ENCODE results near the gene TAF11L5. TPM values are rescaled to one million over a fixed set of nuclear protein-coding genes. Genes with fewer than 3 reads are reported as not detected.
"Not testable (repeated sequence)": the region's sequence is repeated elsewhere in the genome, so short reads cannot be mapped to it uniquely, and the experiment has no call there.

TAF11L5 gene
- total RNA-seq, 2 experiments from 2014 or later, result not detected

DNA sequence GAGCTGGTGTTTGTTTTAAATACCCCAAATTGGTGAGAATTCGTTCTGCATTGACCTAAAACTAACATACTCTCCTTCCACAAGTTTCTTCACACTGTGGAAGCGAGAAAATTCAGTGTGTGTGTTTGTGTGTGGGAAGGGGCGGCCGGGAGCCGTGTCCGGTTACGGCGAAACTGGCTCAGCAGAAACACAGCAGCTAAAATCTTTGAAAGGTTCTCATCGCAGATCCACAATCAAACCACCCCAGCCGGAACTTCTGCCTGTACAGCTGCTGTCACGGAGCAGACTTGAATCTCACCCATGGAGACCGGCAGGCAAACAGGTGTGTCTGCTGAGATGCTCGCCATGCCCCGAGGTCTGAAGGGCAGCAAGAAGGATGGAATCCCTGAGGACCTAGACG lies 7.0 kb upstream of the TAF11L5 start, which contains the start of gene TAF11L3:
TSS of gene TAF11L3 (plus strand) at position 301 of the 400 bp plus-strand sequence.
- H3K4me3 Mint-ChIP-seq, POLR2A ChIA-PET: not testable (repeated sequence)

GRCh38 chr5:17519508-17519907 lies 5.5 kb upstream of the TAF11L5 start:
- CTCF ChIA-PET, result not testable (repeated sequence)

More for the DNA sequence above, 7.0 kb upstream of the TAF11L5 start, which contains the start of gene TAF11L3:
- H3K4me1 Mint-ChIP-seq (ENCODE audit: low read depth); H3K27ac Mint-ChIP-seq; H3K9me3 Mint-ChIP-seq; CTCF ChIA-PET; H3K36me3 Mint-ChIP-seq; intact Hi-C loops (cut with micrococcal nuclease); H3K27me3 Mint-ChIP-seq; DNase-seq: not testable (repeated sequence)

DNA sequence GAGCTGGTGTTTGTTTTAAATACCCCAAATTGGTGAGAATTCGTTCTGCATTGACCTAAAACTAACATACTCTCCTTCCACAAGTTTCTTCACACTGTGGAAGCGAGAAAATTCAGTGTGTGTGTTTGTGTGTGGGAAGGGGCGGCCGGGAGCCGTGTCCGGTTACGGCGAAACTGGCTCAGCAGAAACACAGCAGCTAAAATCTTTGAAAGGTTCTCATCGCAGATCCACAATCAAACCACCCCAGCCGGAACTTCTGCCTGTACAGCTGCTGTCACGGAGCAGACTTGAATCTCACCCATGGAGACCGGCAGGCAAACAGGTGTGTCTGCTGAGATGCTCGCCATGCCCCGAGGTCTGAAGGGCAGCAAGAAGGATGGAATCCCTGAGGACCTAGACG lies 3.5 kb upstream of the TAF11L5 start, which contains the start of gene TAF11L4:
TSS of gene TAF11L4 (plus strand) at position 301 of the 400 bp plus-strand sequence.
- H3K9me3 Mint-ChIP-seq; H3K4me1 Mint-ChIP-seq (ENCODE audit: low read depth); H3K4me3 Mint-ChIP-seq; DNase-seq; intact Hi-C loops (cut with micrococcal nuclease); H3K36me3 Mint-ChIP-seq; H3K27me3 Mint-ChIP-seq; H3K27ac Mint-ChIP-seq; POLR2A ChIA-PET; CTCF ChIA-PET: not testable (repeated sequence)

More at GRCh38 chr5:17519508-17519907, 5.5 kb upstream of the TAF11L5 start:
- DNase-seq; H3K4me1 Mint-ChIP-seq (ENCODE audit: low read depth); H3K4me3 Mint-ChIP-seq; H3K9me3 Mint-ChIP-seq; POLR2A ChIA-PET; H3K36me3 Mint-ChIP-seq; H3K27ac Mint-ChIP-seq; intact Hi-C loops (cut with micrococcal nuclease); H3K27me3 Mint-ChIP-seq: not testable (repeated sequence)

GRCh38 chr5:17526504-17526903 lies 1.5 kb downstream of the TAF11L5 start:
- H3K27ac Mint-ChIP-seq; H3K36me3 Mint-ChIP-seq; H3K27me3 Mint-ChIP-seq; H3K9me3 Mint-ChIP-seq; CTCF ChIA-PET; POLR2A ChIA-PET; H3K4me3 Mint-ChIP-seq; intact Hi-C loops (cut with micrococcal nuclease); H3K4me1 Mint-ChIP-seq (ENCODE audit: low read depth): not testable (repeated sequence)
- DNase-seq, result peak; percentile 9

DNA sequence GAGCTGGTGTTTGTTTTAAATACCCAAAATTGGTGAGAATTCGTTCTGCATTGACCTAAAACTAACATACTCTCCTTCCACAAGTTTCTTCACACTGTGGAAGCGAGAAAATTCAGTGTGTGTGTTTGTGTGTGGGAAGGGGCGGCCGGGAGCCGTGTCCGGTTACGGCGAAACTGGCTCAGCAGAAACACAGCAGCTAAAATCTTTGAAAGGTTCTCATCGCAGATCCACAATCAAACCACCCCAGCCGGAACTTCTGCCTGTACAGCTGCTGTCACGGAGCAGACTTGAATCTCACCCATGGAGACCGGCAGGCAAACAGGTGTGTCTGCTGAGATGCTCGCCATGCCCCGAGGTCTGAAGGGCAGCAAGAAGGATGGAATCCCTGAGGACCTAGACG lies 3.3 kb downstream of the TAF11L5 start, which contains the start of gene TAF11L6:
TSS of gene TAF11L6 (plus strand) at position 301 of the 400 bp plus-strand sequence.
- H3K4me3 Mint-ChIP-seq; H3K27ac Mint-ChIP-seq; POLR2A ChIA-PET; H3K4me1 Mint-ChIP-seq (ENCODE audit: low read depth); H3K36me3 Mint-ChIP-seq; H3K27me3 Mint-ChIP-seq; H3K9me3 Mint-ChIP-seq; intact Hi-C loops (cut with micrococcal nuclease); CTCF ChIA-PET; DNase-seq: not testable (repeated sequence)

Other genes starting within 250 kb of the TAF11L5 start
- gene TAF11L2, start 27.0 kb upstream of the TAF11L5 start, total RNA-seq, result not detected
- gene TAF11L3, start 6.9 kb upstream of the TAF11L5 start, total RNA-seq, result not detected
- not detected for gene TAF11L4, start 3.4 kb upstream of the TAF11L5 start, total RNA-seq
- gene TAF11L6, start 3.4 kb downstream of the TAF11L5 start, total RNA-seq, result not detected
- gene TAF11L7, start 60.5 kb downstream of the TAF11L5 start, total RNA-seq, result not detected
- gene TAF11L8, start 65.7 kb downstream of the TAF11L5 start, total RNA-seq, result not detected
- not detected for gene TAF11L9, start 69.2 kb downstream of the TAF11L5 start, total RNA-seq
- not detected for gene TAF11L10, start 72.6 kb downstream of the TAF11L5 start, total RNA-seq
- gene TAF11L11, start 78.9 kb downstream of the TAF11L5 start, total RNA-seq, result not detected
- not detected for gene TAF11L12, start 85.2 kb downstream of the TAF11L5 start, total RNA-seq
- gene TAF11L13, start 106.9 kb downstream of the TAF11L5 start, total RNA-seq, result not detected
- not detected for gene TAF11L14, start 109.2 kb downstream of the TAF11L5 start, total RNA-seq